Loucy (cell line): ENCODE data around the gene SEMA4C.

Experiments used
- EZH2phosphoT487 ChIP-seq: fragments of 200-600 bp; IDR thresholded peaks from 2 replicates; pipeline ENCODE4 v1.6.1; 2018; ENCODE audit warnings: antibody characterized with exemption, mild to moderate bottlenecking, moderate library complexity, borderline replicate concordance
- TF ChIP-seq, protein P1 (sequence below): fragments of 200-600 bp; sonication (generic); conservative IDR thresholded peaks from 2 replicates; pipeline ENCODE4 v1.5.1; 2014; ENCODE audit warnings: mild to moderate bottlenecking, antibody characterized with exemption, low read length

DNA sequence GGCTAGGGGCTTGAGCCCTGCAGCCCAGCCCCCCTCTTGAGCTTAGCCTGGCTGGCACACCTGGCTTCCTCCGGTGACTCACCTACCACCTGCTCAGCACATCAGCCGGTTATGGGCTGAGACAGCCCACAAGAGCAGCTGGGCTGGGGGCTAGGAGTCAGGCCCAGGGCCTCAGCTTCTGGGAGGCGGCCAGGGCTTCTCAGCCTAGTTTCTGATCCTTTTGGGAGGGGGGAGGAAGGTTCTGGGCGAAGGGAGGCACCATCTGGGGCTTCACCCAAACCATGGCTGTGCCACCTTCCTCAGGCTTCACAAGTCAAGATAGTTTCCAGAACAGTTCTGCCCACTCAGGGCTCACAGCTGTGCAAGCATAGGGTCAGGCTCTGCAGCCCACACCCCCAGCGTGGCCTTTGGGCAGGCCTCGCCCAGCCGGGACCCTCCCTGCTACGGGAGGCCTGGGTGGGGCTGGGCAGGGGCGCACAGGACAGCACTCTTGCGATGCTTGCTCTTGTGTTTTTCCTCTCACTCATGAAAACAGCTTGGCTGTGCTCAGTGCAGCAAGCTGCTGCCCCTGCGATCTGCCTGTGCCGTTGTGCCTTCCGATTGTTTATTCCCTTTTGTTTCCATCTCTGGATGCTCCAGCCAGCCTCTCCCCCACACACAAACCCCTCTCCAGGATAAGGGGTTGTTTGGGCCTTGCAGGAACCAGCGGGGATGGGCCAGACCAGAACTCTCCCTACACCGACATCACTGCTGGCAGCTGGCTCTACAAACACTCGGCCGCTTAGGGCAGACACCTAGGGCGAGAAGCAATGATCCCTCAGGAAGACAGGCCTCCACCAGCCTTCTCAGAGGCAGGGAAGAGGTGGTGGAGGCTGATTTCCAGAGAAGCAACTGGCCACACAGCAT lies 26.1 kb upstream of the SEMA4C start:
- TF ChIP-seq, protein P1, sequence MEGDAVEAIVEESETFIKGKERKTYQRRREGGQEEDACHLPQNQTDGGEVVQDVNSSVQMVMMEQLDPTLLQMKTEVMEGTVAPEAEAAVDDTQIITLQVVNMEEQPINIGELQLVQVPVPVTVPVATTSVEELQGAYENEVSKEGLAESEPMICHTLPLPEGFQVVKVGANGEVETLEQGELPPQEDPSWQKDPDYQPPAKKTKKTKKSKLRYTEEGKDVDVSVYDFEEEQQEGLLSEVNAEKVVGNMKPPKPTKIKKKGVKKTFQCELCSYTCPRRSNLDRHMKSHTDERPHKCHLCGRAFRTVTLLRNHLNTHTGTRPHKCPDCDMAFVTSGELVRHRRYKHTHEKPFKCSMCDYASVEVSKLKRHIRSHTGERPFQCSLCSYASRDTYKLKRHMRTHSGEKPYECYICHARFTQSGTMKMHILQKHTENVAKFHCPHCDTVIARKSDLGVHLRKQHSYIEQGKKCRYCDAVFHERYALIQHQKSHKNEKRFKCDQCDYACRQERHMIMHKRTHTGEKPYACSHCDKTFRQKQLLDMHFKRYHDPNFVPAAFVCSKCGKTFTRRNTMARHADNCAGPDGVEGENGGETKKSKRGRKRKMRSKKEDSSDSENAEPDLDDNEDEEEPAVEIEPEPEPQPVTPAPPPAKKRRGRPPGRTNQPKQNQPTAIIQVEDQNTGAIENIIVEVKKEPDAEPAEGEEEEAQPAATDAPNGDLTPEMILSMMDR, result no peak
- no peak for TF ChIP-seq EZH2phosphoT487
